Stimulated activated CD8-positive, alpha-beta memory T cell treated with anti-CD3 and anti-CD28 coated beads, Interleukin-15, amount 100 ng/mL, for 1 hour (primary cell): ENCODE measurements around the gene MTA1.

Source experiments
- DNase-seq: peaks from one replicate; pipeline ENCODE4 v3.0.0-alpha.2; 2020; ENCODE audit warnings: low read depth

MTA1 gene

GRCh38 chr14:105499256-105500035, 79.8 kb downstream of the MTA1 start:
- DNase-seq: no peak

- no peak for DNase-seq
Observed at GRCh38 chr14:105500036-105500725, 80.6 kb downstream of the MTA1 start.

- no peak for DNase-seq
Observed at GRCh38 chr14:105500726-105501101, 81.1 kb downstream of the MTA1 start.

GRCh38 chr14:105501504-105502291, 82.1 kb downstream of the MTA1 start:
- DNase-seq: no peak

- no peak for DNase-seq
Observed at GRCh38 chr14:105502446-105503295, 83.0 kb downstream of the MTA1 start.

GRCh38 chr14:105503296-105503640, 83.6 kb downstream of the MTA1 start:
- no peak for DNase-seq

- DNase-seq: no peak
Observed at GRCh38 chr14:105503935-105504692, 84.5 kb downstream of the MTA1 start.

- DNase-seq: no peak
Observed at GRCh38 chr14:105505101-105505500, 85.5 kb downstream of the MTA1 start.

GRCh38 chr14:105507247-105507646, 87.6 kb downstream of the MTA1 start:
- no peak for DNase-seq

- no peak for DNase-seq
Observed at GRCh38 chr14:105508069-105508468, 88.4 kb downstream of the MTA1 start.

- DNase-seq: no peak
Observed at GRCh38 chr14:105508601-105509000, 89.0 kb downstream of the MTA1 start.

- no peak for DNase-seq
Observed at GRCh38 chr14:105517096-105517495, 97.5 kb downstream of the MTA1 start.

GRCh38 chr14:105519946-105520698, 100.5 kb downstream of the MTA1 start:
- no peak for DNase-seq
